Mammary epithelial cell (primary cell): ENCODE data around the gene OR6J1.

ENCODE experiments used
- CTCF ChIP-seq, 2 donors: IDR thresholded peaks in 1 of 2; conservative IDR thresholded peaks in 1 of 2; 2 replicates each; pipeline ENCODE4 v1.5.1; 2011 to 2012; ENCODE audit warnings: inconsistent platforms in 2 of 2, low read length in 2 of 2, mild to moderate bottlenecking in 2 of 2, control low read depth in 1 of 2, low read depth in 1 of 2; ENCODE audit not compliant: insufficient read depth in 1 of 2; ENCODE audit errors: extremely low read depth in 1 of 2
- EZH2 ChIP-seq: IDR thresholded peaks from 2 replicates; pipeline ENCODE4 v1.6.1; 2012; ENCODE audit warnings: low read length, inconsistent platforms, borderline replicate concordance

GRCh38 chr14:22602862-22603261 lies 41.3 kb downstream of the OR6J1 start:
- no peak for TF ChIP-seq CTCF (conservative IDR thresholded peaks at IDR 0.05 in 1 of 2, IDR thresholded peaks at IDR 0.05 in 1 of 2; ENCODE audit: extremely low read depth in 1 of 2, insufficient read depth in 1 of 2, low read depth in 1 of 2, low read length in 2 of 2)
- TF ChIP-seq EZH2 = no peak
